Fibroblast of skin of left biceps (primary cell): ENCODE measurements around the gene RASSF4.

Source experiments
- DNase-seq, 2 experiments: peaks; one replicate each; pipeline ENCODE4 v3.0.0-alpha.2; 2013; ENCODE audit warnings: low read depth in 2 of 2

Gene RASSF4

GRCh38 chr10:44927352-44927751, 32.2 kb upstream of the RASSF4 start:
- DNase-seq = no peak

- DNase-seq = no peak
These were observed 31.1 kb upstream of the RASSF4 start for GRCh38 chr10:44928462-44928861.

DNA sequence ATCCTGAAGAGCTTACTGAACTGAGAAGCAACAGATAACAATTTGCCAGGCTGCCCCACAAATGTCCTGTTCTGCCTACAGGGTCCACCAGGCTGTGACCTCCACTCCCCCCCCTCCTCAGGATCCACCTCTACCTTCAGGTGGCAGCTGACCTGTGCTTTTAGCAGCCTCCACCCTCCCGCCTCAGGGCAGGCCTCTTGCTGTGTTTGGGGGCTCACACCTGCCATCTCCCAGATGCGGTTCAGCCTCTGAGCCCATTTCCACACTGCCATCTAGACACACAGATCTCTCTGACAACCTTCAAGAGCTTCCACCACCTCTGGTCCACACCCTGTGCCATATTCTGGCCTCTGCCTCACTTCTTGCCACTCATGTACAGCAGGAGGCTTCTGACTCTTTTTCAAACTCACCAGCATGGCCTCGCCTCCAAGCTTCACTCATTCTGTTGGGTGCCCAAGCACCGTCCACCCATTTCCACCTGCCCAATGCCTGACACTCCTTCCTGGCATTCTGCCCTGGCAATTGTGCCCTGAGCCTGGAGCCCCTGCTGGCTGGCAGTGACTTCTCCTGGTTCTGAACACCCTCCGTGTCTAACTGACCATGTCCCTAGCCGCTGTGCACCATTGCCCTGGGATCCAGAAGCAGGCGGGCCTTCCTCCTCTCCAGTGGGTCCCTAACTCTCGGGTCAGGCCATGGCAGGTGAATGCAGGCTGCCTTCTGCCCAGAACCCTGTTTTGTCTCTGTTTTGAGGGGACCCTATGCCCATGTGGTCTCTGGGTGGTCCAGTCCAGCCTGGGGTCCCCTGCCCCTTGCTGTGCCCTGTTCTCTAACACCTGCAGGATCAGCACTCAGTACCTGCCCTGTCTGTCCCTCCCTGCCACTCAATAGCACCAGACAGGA, 30.0 kb upstream of the RASSF4 start:
- no peak for DNase-seq

GRCh38 chr10:44930904-44931620, 28.5 kb upstream of the RASSF4 start:
- DNase-seq = no peak

DNA sequence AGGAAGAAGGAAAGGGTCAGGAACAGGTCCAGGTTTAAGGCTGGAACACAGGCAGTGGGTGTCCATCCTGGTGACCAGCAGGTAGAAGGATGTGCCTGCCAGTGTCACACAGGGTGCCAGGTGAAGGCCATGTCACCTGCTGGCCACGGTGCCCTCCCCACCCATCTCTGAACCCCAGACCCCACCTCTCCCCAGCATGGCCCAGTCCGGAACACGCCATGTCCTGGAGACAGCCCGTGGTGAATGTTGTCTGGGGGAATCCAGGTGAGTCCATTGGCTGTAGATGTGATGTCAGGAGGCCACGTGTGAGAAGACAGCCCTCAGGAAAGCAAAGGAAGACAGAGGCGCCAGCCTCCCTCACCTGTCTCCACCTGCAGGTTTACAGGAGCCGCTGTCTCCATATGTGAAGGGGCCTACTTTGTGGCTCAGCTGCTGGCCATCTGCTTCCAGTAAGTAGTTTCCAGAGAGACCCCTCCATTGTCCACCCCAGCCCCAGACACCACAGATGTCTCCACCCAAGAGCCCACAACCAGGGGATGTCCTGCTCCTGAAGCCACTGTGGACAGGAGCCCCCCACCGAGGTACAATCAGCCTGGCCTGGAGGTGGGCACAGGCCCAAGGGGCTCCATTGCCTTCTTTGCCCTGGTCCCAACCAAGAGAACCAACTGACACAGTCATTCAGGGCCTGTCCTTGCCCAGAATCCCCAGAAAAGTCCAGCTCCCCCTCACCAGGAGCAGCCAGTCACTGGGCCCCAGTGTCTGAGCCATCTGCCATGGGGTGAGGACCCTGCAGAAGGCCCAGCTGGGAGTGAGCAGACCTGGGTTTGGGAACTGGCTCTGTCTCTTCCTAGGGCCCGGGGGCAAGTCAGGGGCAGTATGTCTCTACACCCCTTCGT, 27.7 kb upstream of the RASSF4 start:
- no peak for DNase-seq

DNA sequence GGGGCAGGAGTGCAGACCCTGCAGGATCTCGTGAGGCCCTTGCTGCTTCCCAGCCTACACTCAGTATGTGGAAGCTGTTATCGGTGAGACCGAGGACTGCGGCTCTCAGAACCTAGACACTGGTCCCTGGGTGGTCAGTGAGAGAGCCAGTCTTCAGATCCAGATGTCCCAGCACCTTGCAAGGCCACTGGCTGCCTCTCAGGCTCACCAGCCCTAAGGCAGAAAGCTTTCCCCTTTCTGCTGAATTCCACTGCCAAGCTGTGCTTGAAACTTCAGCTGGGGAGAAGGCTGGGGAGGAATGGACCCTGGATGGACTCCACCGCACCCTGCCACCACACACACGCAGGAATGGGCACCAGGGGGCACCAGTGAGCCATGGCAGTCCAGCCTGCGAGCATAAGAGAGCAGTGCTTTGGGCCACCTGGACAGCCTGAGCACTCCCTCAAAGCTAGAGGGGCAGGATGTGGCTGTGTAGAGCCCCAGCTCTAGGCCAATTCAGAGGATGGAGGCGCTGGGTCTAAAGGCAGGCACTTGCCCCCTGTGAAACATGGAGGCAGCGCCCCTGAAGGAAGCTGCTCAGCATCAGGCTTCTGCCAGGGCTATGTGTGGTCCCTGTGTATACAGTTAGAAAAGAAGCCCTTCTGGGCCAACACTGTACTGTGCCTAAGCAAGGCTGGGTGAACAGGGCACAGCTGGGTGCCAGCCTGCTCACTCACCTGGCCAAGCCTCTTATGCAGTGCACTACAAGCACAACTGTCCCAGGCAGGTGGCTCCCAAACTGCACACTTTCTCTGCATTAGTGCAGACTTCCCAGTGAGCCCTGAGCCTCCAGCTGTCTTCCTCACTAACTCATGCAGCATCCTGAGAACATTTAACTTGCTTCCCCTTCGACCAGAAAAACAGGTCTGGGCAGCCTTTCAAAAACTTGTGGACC, 26.8 kb upstream of the RASSF4 start:
- DNase-seq = peak; percentile 24 to 31

- DNase-seq = no peak
These were observed 25.9 kb upstream of the RASSF4 start for GRCh38 chr10:44933451-44934321.

- no peak for DNase-seq
These were observed 25.0 kb upstream of the RASSF4 start for GRCh38 chr10:44934416-44935200.

- peak; percentile 24 to 26 for DNase-seq
These were observed 24.2 kb upstream of the RASSF4 start for GRCh38 chr10:44935201-44935965.

GRCh38 chr10:44935966-44936295, 23.7 kb upstream of the RASSF4 start:
- no peak for DNase-seq

DNA sequence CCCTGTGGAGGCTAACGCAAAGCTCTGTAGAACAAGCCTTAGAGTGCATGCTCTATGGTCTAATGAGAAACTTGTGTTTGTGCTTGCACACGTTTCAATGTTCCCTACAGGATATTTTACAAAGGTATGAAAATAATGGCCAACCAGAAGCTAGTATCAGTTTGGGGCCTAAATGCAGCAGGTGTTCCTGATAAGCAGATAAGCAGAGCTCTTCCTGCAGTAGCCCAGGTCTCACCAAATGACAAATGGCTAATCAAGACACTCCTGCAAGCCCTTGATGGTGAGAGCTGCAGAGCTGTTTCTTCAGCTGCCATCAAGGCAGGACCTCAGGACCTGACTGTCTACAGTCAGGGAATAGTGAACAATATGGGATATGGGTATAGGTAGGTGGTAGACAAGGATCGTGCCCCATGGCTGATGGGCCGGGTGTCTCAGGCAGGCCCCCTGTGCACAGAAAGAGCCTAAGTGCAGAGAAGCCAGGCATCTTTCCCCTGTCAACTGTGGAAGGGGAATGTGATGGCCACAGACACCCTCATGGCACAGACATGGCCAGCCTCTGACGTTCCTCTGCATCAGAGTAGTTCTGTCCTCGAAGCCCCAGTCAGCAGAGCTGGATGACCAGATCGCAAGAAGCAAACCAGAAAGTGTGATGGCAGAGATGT, 23.2 kb upstream of the RASSF4 start:
- DNase-seq = no peak

GRCh38 chr10:44937196-44938005, 22.2 kb upstream of the RASSF4 start:
- DNase-seq = no peak

GRCh38 chr10:44938956-44939355, 20.6 kb upstream of the RASSF4 start:
- DNase-seq = no peak

GRCh38 chr10:44939691-44940401, 19.8 kb upstream of the RASSF4 start:
- DNase-seq = no peak

DNA sequence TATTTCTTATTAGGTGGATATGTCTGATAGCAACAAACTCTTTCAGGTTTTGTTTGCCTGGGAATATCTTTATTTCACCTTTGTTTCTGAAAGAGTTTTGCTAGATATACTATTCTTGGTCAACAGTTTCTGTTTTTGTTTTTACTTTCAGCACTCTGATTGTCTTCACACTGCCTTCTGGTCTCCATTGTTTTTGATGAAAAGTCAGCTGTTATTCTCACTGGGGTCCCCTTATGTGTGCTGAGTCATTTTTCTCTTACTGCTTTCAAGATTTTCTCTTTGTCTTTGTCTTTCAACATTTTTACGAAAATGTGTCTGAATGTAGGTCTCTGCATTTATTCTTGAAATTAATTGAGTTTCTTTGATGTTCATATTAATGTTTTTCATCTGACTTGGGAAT, 15.2 kb upstream of the RASSF4 start:
- no peak for DNase-seq

GRCh38 chr10:44946205-44946604, 13.4 kb upstream of the RASSF4 start:
- DNase-seq = no peak
